A549 (cell line): ENCODE results near the gene REEP6. TPM values are rescaled to one million over a fixed set of nuclear protein-coding genes. Genes with fewer than 3 reads are reported as not detected.
A peak's percentile ranks its signal among the peaks of the same experiment; 100 is the strongest.
"Not testable (repeated sequence)": the region's sequence is repeated elsewhere in the genome, so short reads cannot be mapped to it uniquely, and the experiment has no call there.

ENCODE experiments used
- ATAC-seq, 2 experiments: fragments of 200-7000 bp in 1 of 2; fragments of >200 bp in 1 of 2; cut with Nextera tagmentation in 1 of 2; cut with Tn5 transposase in 1 of 2; 3 replicates each; pipeline versions ENCODE4 v1.8.0 to v1.9.1; 2018 to 2020; ENCODE audit warnings: mild to moderate bottlenecking in 1 of 2, moderate library complexity in 1 of 2
- CTCF ChIA-PET: fragments of 300-600 bp; sonication (Branson Sonifier 250); formaldehyde crosslinking; extraction: SDS; loops from one replicate; lab custom pipeline; 2021; ENCODE audit warnings: antibody characterized with exemption, inconsistent platforms; lab: Yijun Ruan, JAX
- POLR2A ChIA-PET: fragments of 350-600 bp; formaldehyde crosslinking; extraction: SDS; loops from one replicate; lab custom pipeline; 2021; ENCODE audit warnings: antibody characterized with exemption, inconsistent platforms; lab: Yijun Ruan, JAX
- DNase-seq, 2 experiments: peaks; one replicate each; pipeline versions ENCODE4 v3.0.0 to v3.0.0-alpha.2; 2011 to 2016; ENCODE audit warnings: low read depth in 1 of 2, low spot score in 1 of 2
- FAIRE-seq: peaks from 2 replicates; lab custom pipeline; 2011; peaks lifted over from hg19 to GRCh38; lab: Jason Lieb, UNC
- H3K27ac ChIP-seq, 2 experiments: fragments of >200 bp; sonication (Bioruptor Twin); formaldehyde crosslinking; 3 replicates each; pipeline ENCODE4 v1.5.1; 2016 to 2017
- H3K4me1 ChIP-seq: fragments of >200 bp; sonication (Bioruptor Twin); formaldehyde crosslinking; 3 replicates; pipeline ENCODE4 v1.6.1; 2016
- H3K4me2 ChIP-seq: fragments of >200 bp; sonication (Bioruptor Twin); formaldehyde crosslinking; 3 replicates; pipeline ENCODE4 v1.6.1; 2016
- H3K4me3 ChIP-seq: fragments of >200 bp; sonication (Bioruptor Twin); formaldehyde crosslinking; 3 replicates; pipeline ENCODE4 v1.5.1; 2016
- H3K9me3 ChIP-seq: fragments of >200 bp; sonication (Bioruptor Twin); formaldehyde crosslinking; 3 replicates; pipeline ENCODE4 v1.6.1; 2016
- CBX2 ChIP-seq: fragments of 200-600 bp; sonication (generic); IDR thresholded peaks from 2 replicates; pipeline ENCODE4 v1.6.1; 2016; ENCODE audit warnings: low read depth, mild to moderate bottlenecking, borderline replicate concordance
- CBX8 ChIP-seq: fragments of 200-600 bp; sonication (generic); IDR thresholded peaks from 2 replicates; pipeline ENCODE4 v1.6.1; 2016
- GATA3 ChIP-seq: IDR thresholded peaks from 2 replicates; pipeline ENCODE4 v1.6.1; 2012; ENCODE audit warnings: borderline replicate concordance
- HEYL ChIP-seq: fragments of 250-450 bp; sonication (Bioruptor Pico); IDR thresholded peaks from 2 replicates; pipeline ENCODE4 v1.8.0; 2021; ENCODE audit warnings: mild to moderate bottlenecking, moderate library complexity
- HOXA7 ChIP-seq: fragments of 250-450 bp; sonication (Bioruptor Pico); IDR thresholded peaks from 2 replicates; pipeline ENCODE4 v1.5.0; 2020; ENCODE audit warnings: mild to moderate bottlenecking, moderate library complexity
- KDM1A ChIP-seq: fragments of 200-600 bp; sonication (generic); IDR thresholded peaks from 2 replicates; pipeline ENCODE4 v1.6.1; 2016; ENCODE audit warnings: low read depth, mild to moderate bottlenecking
- KDM5A ChIP-seq: fragments of 200-600 bp; sonication (generic); IDR thresholded peaks from 2 replicates; pipeline ENCODE4 v1.6.1; 2016; ENCODE audit warnings: antibody characterized with exemption, mild to moderate bottlenecking
- MAFK ChIP-seq: fragments of 450-650 bp; IDR thresholded peaks from 2 replicates; pipeline ENCODE4 v1.6.1; 2014; ENCODE audit not compliant: partially characterized antibody
- MYC ChIP-seq: IDR thresholded peaks from 2 replicates; pipeline ENCODE4 v1.6.1; 2012; ENCODE audit warnings: mild to moderate bottlenecking, inconsistent platforms, low read length, improper control_type of control experiment, borderline replicate concordance
- NPAS2 ChIP-seq: fragments of 250-450 bp; sonication (Bioruptor Pico); IDR thresholded peaks from 2 replicates; pipeline ENCODE4 v1.8.0; 2022; ENCODE audit warnings: mild to moderate bottlenecking, moderate library complexity, borderline replicate concordance
- PBX3 ChIP-seq: IDR thresholded peaks from 2 replicates; pipeline ENCODE4 v1.6.1; 2012
- RAD21 ChIP-seq, 2 experiments: fragments of >200 bp in 1 of 2; sonication (Bioruptor Twin) in 1 of 2; formaldehyde crosslinking in 1 of 2; IDR thresholded peaks in 1 of 2; conservative IDR thresholded peaks in 1 of 2; 2 replicates in 1 of 2; 3 replicates in 1 of 2; pipeline ENCODE4 v1.6.1; 2012 to 2018; ENCODE audit warnings: inconsistent platforms in 1 of 2
- RCOR1 ChIP-seq: fragments of 150-350 bp; IDR thresholded peaks from 2 replicates; pipeline ENCODE4 v1.6.1; 2014; ENCODE audit warnings: antibody characterized with exemption, low read length, low read depth
- RNF2 ChIP-seq: fragments of 200-600 bp; sonication (generic); IDR thresholded peaks from 2 replicates; pipeline ENCODE4 v1.6.1; 2016; ENCODE audit warnings: low read depth, mild to moderate bottlenecking, antibody characterized with exemption, moderate library complexity, borderline replicate concordance
- TFCP2L1 ChIP-seq: fragments of 250-450 bp; sonication (Bioruptor Pico); IDR thresholded peaks from 2 replicates; pipeline ENCODE4 v1.5.0; 2021; ENCODE audit warnings: mild to moderate bottlenecking
- ZC3H11A ChIP-seq: fragments of 450-650 bp; IDR thresholded peaks from 2 replicates; pipeline ENCODE4 v1.6.1; 2014; ENCODE audit warnings: antibody characterized with exemption, mild to moderate bottlenecking
- ZSCAN20 ChIP-seq: fragments of 250-450 bp; sonication (Bioruptor Pico); IDR thresholded peaks from 2 replicates; pipeline ENCODE4 v1.8.0; 2022; ENCODE audit warnings: mild to moderate bottlenecking, moderate library complexity
- WGBS: methylation state at CpG from one replicate; pipeline ENCODE4 v1.1.6; 2017; ENCODE audit errors: missing lambda C conversion rate; 5-methylcytosine and 5-hydroxymethylcytosine counted together
- polyA plus RNA-seq, 4 experiments: library from polyadenylated mRNA; depleted of rRNA in 3 of 4; stranded (reverse); fragments of >200 nt; fragmentation: RNase III in 1 of 4; extraction: RNeasy Plus Mini Kit Qiagen cat#74134 plus additional on column Dnase treatment in 1 of 4; gene quantifications; 2 replicates in 3 of 4; 3 replicates in 1 of 4; pipeline ENCODE4 v1.2.3, GENCODE V29; 2011 to 2017
- TF ChIP-seq, protein P1 (sequence below): IDR thresholded peaks from 2 replicates; pipeline ENCODE4 v1.6.1; 2012

REEP6 gene
- polyA plus RNA-seq, 2 of the 4 experiments (the other 2 are of a cell fraction) = 1.8 to 4.8 TPM

DNA sequence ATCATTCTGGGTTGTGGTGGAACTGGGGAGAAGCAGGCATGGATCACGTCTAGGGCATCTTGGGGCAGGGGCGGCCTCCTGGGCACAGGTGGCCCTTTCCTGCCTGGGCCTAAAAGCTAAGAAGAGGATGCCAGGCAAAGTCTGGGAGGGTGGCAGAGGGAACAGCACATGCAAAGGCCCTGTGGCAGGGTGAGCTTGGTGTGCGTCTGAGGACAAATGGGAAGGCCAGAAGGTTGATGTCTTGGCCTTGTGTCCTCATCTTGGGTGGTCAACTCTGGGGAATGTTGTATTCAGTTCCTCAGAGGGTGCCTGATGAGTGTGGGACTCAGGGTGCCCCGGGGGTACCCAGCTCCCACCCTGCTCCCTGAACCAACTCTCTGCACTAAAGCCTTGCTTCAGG is 27.5 kb downstream of the REEP6 start (continued):
- TF ChIP-seq PBX3 (no peak), GATA3 (no peak), NPAS2 (CRISPR knock-in tag) (no peak), HEYL (CRISPR knock-in tag) (no peak)
- TF ChIP-seq, protein P1, sequence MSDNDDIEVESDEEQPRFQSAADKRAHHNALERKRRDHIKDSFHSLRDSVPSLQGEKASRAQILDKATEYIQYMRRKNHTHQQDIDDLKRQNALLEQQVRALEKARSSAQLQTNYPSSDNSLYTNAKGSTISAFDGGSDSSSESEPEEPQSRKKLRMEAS = no peak
- TF ChIP-seq, all 56 proteins: peak for 0

GRCh38 chr19:1519802-1520201 is 28.8 kb downstream of the REEP6 start:
- H3K4me3 ChIP-seq, FAIRE-seq, CTCF ChIA-PET, H3K4me2 ChIP-seq, H3K4me1 ChIP-seq, H3K9me3 ChIP-seq, ATAC-seq, H3K27ac ChIP-seq, POLR2A ChIA-PET, DNase-seq: not testable (repeated sequence)
- 75% methylated on average over 8 of the region's 8 CpGs for WGBS

- FAIRE-seq (no peak), DNase-seq (no peak), ATAC-seq (no peak)
- H3K4me3 ChIP-seq = no peak overlapping the region
- no peak overlapping the region for H3K27ac ChIP-seq
- H3K4me2 ChIP-seq = no peak overlapping the region
- H3K9me3 ChIP-seq = no peaks in the 10 kb centered on the region
- ChIA-PET CTCF (no interaction called here), POLR2A (no interaction called here)
- 62% methylated on average over 5 of the region's 17 CpGs for WGBS
- no peak for TF ChIP-seq MYC
- TF ChIP-seq RAD21 (conservative IDR thresholded peaks at IDR 0.05 in 1 of 2, IDR thresholded peaks at IDR 0.05 in 1 of 2) = no peak
- TF ChIP-seq MAFK = peak; percentile 80
- no peak for TF ChIP-seq TFCP2L1 (CRISPR knock-in tag)
- no peaks in the 10 kb centered on the region for H3K4me1 ChIP-seq
These were observed 29.3 kb downstream of the REEP6 start for GRCh38 chr19:1520203-1520780.

DNA sequence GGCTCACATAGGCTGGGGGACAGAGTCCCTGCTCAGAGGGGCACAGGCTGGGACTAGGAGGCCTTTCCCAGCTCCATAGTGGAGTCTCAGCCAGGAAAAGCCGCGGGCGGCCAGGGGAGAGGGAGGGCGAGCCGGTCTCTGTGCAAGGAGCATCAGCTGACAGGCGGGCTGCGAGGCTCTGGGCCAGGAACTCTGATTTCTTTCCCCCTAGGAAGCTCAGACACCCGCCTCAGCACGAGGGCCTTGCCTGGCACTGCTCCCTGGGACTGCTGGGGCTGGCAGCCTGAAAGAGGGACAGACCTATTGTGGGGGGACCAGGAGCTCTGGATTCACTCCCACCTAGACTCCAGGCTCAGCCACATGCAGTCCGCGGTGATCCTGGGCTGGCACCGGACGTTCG is 30.7 kb downstream of the REEP6 start:
- Histone ChIP-seq H3K4me1 (no peaks in the 10 kb centered on the region), H3K27ac (no peak overlapping the region), H3K9me3 (no peaks in the 10 kb centered on the region), H3K4me3 (no peak overlapping the region), H3K4me2 (no peak overlapping the region)
- TF ChIP-seq HOXA7 (CRISPR knock-in tag) = no peak
- no peak for TF ChIP-seq KDM1A
- no peak for TF ChIP-seq PBX3
- TF ChIP-seq CBX2 = no peak
- TF ChIP-seq ZC3H11A = no peak
- TF ChIP-seq RCOR1 = no peak
- no peak for TF ChIP-seq GATA3
- no peak for TF ChIP-seq CBX8
- ChIA-PET POLR2A (no interaction called here), CTCF (interaction anchor here (0.6 to 1.7 kb wide), 3 partner anchors 25 to 304 kb away, joined by 3 to 7 read pairs (median 5); no protein-coding TSS in a partner anchor)
- peak; percentile 8 to 35; a peak in 3 of 6 replicates for ATAC-seq
- FAIRE-seq = no peak
- no peak for DNase-seq
- 85% methylated on average over 11 of the region's 14 CpGs for WGBS

DNA sequence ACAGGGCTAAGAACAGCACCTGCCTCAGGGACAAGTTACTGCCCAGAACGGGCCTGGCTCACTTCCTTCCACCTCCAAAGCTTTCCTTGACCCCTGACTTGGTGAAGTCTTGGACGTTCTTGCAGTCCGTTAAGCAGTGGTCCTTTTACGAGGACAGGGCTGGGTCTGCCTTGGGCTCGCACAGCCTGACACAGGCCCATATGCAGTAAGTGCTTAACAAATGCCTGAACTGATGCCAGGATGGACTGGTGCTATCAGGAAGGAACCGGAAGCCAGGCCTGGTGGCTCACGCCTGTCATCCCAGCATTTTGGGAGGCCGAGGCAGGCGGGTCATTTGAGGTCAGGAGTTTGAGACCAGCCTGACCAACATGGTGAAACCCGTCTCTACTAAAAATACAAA is 31.1 kb downstream of the REEP6 start:
- Histone ChIP-seq H3K27ac (no peak overlapping the region), H3K4me3 (no peak overlapping the region), H3K4me2 (no peak overlapping the region), H3K4me1 (no peaks in the 10 kb centered on the region), H3K9me3 (no peaks in the 10 kb centered on the region)
- 82% methylated on average over 8 of the region's 10 CpGs for WGBS
- ATAC-seq (no peak; a peak in 1 of 6 replicates), DNase-seq (no peak), FAIRE-seq (no peak)
- no peak for TF ChIP-seq KDM5A
- no peak for TF ChIP-seq ZSCAN20 (CRISPR knock-in tag)
- TF ChIP-seq RNF2 = no peak
- ChIA-PET POLR2A (no interaction called here), CTCF (interaction anchor here (1.4 to 1.7 kb wide), 2 partner anchors 24 to 150 kb away, joined by 5 to 7 read pairs; no protein-coding TSS in a partner anchor)
